SKM-1 (cell line): ENCODE data around the gene GRN.
A peak's percentile ranks its signal among the peaks of the same experiment; 100 is the strongest.
"Not testable (repeated sequence)": the region's sequence is repeated elsewhere in the genome, so short reads cannot be mapped to it uniquely, and the experiment has no call there.

Experiments
- DNase-seq: peaks from one replicate; lab custom pipeline; 2025; ENCODE audit not compliant: unreplicated experiment; lab: John Stamatoyannopoulos, UW

GRN gene

GRCh38 chr17:44321246-44322120 is 23.6 kb upstream of the GRN start:
- no peak for DNase-seq

DNA sequence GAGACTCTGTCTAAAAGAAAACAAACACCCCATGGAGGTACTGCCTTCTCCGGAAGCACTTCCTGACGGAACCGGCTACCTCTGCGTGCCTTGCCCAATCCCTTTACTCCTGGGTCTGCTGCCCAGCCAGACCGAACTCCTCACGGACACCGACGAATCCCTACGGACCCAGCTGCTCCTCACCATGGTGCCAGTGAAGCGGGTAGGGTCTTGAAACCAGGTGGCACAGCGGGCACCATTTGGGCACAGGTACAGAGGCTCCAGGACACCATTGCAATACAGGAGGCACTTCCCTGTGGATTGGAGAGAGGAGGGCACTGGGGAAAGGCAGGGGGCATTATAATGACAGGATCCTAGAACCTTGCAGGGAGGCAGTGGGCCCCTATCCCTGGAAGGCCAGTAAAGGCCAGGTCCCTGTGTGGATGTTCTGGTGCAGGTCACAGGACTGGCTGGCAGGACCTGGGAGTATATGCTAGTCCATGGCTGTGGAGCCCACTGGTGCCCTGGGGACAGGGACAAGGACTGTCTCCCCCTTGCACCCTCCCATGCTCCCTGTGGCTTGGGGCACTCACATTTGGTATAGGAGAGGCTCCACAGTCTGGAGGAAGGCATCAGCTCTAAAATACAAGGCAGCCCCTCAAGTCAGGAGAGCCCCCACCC is 22.7 kb upstream of the GRN start:
- no peak for DNase-seq

- no peak for DNase-seq
These were observed 21.6 kb upstream of the GRN start for GRCh38 chr17:44323359-44324091.

GRCh38 chr17:44324092-44324570 is 21.0 kb upstream of the GRN start:
- DNase-seq = no peak

DNA sequence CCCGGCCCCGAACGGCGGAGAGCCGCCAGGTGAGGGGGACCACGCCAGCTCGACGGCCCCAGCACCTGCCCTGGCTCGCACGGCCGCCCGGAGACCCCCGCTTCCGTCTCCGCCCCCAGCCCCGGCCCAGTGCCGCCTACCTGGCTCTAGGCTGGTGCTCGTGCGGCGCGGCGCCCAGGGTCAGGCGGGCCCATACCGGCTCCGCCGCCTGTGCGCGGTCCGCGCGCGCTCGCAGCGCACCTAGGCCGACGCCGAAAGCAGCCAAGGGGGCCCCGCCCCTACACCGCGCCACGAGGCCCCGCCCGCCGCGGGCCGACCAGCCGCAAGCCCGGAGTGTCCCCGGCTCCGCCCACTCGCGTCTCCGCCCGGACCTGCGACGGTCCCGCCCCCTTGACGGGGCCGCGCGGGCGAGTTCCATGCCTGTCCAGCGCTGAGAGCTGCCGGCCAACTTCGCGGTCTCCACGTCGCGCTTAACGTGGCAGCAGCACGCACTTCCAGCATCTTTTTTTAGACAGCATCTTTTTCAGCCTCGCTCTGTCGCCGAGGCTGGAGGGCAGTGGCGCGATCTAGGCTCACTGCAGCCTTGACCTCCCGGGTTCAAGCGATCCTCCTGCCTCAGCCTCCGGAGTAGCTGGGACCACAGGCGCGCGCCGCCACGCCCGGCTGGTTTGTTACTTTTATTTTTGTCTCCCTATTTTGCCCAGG is 20.4 kb upstream of the GRN start, which contains the start of gene SLC25A39:
TSS of gene SLC25A39 (minus strand) at position 253 of the 705 bp plus-strand sequence. CDS start 1,261 bp downstream, outside the sequence.
- DNase-seq = peak; percentile 82

DNA sequence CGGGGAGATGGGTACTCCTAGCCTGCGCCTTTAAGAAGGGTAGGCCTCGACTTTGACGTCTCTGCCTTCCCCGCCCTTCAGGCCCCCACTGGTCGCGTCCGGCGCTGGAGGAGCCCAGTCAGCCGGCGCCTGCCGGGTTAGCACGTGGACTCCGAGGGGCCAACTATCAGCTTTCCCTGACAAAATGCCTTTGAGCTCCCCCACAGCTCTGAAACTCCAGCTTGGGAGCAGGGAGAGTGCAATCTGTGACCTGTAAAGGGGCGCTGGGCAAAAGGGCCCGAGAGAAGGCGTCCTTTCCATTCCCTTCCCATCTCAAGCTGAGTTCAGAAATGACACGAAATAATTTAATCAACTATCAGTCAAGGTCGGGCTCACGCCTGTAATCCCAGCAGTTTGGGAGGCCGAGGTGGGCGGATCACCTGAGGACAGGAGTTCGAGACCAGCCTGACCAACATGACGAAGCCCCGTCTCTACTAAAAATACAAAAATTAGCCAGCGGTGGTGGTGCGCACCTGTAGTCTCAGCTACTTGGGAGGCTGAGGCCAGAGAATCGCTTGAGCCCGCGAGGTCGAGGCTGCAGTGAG is 18.1 kb upstream of the GRN start:
- DNase-seq = peak; percentile 94

GRCh38 chr17:44327715-44328449 is 17.2 kb upstream of the GRN start:
- DNase-seq = no peak

- not testable (repeated sequence) for DNase-seq
These were observed 15.6 kb upstream of the GRN start for GRCh38 chr17:44329516-44329915.

DNA sequence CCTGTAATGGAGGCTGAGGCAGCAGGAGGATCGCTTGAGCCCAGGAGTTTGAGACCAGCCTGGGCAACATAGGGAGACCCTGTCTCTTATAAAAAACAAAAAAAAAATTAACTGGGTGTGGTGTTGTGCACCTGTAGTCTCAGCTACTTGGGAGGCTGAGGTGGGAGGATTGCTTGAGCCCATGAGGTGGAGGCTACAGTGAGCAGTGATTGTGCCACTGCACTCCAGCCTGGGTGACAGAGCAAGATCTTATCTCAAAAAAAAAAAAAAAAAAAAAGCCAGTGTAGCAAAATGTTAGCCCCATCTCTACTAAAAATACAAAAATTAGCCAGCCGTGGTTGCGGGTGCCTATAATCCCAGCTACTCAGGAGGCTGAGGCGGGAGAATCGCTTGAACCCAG is 14.8 kb upstream of the GRN start:
- not testable (repeated sequence) for DNase-seq

- DNase-seq = peak; percentile 61
These were observed 13.8 kb upstream of the GRN start for GRCh38 chr17:44331249-44331760.

DNA sequence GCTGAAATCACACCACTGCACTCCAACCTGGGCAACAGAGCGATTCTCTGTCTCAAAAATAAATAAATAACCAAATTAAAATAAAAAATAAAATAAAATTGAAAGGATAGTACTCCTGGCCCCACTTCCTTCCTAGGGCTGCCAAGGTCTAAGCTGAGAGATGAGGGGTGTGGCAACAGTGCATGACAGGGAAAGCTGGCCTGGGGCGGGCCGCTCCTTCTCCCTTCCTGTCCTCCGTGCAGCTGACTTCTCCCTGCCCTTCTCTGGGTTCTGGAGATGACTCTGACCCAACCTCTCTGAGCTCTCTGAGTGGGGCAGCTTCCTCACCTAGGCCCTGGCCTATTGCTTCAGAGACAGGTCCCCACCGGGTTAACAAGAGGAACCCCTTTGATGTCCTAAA is 11.7 kb upstream of the GRN start:
- peak; percentile 68 for DNase-seq

DNA sequence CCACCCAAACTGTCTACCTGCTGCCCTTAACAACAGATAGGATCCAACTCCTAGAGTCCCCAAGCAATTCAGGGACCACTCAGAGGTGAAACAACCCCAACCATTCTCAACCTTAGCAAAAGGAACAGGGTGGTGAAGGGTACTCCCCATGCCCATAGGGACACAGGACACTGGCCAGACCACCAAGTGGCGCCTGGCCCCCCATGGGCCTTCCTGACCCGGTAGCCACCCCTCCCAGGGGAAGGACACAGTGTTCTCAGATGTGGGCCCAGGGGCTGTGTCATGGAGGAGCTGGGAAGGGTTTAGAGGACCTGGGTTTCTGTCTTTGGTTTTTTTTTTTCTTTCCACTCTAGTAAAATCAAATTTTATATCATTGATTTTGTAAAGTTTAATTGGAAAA is 10.8 kb upstream of the GRN start:
- no peak for DNase-seq

- DNase-seq = no peak
These were observed 10.4 kb upstream of the GRN start for GRCh38 chr17:44334727-44335126.

DNA sequence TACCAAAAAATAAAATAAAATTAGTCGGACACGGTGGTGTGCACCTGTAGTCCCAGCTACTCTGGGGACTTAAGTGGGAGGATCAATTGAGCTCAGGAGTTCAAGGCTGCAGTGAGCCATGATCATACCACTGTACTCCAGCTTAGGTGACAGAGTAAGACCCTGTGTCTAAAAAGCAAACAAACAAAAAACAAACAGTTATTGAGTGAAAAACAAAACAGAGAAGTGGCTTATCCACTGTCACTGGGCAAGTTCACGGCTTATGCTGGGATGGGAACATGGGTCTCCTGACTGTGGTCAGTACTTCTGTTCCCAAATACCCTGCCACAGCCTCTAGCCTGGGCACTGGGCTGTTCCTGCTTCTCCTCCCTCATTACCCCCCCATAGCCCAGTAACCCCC is 9.5 kb upstream of the GRN start:
- DNase-seq = no peak

- no peak for DNase-seq
These were observed 9.1 kb upstream of the GRN start for GRCh38 chr17:44335968-44336367.

GRCh38 chr17:44338702-44339101 is 6.4 kb upstream of the GRN start:
- no peak for DNase-seq

DNA sequence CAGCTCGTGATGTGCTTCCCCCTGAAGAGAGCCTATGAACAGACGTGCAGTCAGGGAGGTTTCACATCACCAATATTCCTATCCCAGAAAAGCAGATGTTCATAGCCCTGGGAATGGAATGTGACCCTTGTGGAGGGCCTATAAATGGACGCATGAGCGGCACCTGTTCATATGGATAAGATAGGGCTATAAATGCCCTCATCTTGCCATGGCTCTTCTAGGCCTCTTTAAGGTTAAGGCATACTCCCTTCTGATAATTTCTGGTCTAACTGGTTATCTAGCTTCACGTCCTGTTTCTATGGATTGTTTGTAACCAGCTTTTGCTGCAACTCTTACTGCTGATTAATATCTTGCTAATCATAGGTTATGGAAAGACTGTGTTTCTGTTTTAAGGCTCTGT is 4.5 kb upstream of the GRN start:
- not testable (repeated sequence) for DNase-seq

- no peak for DNase-seq
These were observed 1.4 kb upstream of the GRN start for GRCh38 chr17:44343510-44344209.

- DNase-seq = peak; percentile 39
These were observed 438 bp downstream of the GRN start for GRCh38 chr17:44345454-44346026.
